VCaP (cell line): ENCODE results near the gene CTCFL.

Experiments used
- H3K27ac ChIP-seq: fragments of 450-650 bp; 2 replicates; pipeline ENCODE4 v1.5.1; 2017
- TF ChIP-seq, protein P1 (sequence below): fragments of 450-650 bp; conservative IDR thresholded peaks from 2 replicates; pipeline ENCODE4 v1.5.1; 2017; ENCODE audit warnings: mild to moderate bottlenecking, moderate library complexity

Gene CTCFL

DNA sequence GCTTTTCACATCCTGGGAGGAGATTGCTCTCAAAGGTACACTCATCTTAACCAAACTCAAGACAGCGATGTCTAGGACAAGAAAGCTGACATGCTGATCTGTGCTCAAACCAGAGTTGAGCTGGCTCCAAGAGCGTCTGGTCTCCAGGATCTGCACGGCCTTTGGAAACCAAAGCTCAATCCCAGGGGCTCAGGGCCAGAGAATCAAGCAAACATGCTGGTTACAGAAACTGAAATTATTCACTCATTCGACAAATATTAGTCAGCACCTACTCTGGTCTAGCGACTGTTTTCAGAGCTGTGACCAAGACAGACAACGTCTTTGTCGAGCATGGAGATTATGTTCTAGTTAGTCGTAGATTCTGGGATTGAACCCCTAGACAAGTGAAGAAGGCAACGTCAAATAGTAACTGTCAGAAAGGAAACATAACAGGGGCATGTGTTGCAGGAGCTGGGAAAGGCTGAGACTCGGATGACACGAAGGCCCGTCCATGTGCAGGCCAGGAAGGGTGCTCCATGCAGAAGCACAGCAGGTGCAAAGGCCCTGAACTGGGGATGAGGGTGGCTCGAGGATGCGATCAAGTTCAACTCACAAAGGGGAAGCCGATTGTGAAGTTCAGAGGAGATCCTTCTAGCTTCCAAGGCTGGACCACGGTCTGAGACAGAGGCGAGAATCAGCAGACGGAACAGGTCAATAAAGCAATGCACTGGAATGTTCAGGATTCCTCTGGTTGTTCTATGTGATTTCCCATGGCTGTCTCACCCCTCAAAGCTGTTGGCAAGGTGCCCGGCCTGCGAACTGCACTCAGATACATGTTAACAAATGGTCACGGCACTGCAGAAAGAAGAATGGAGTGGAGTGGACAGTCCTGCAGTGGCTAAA lies 23.5 kb upstream of the CTCFL start:
- TF ChIP-seq, protein P1, sequence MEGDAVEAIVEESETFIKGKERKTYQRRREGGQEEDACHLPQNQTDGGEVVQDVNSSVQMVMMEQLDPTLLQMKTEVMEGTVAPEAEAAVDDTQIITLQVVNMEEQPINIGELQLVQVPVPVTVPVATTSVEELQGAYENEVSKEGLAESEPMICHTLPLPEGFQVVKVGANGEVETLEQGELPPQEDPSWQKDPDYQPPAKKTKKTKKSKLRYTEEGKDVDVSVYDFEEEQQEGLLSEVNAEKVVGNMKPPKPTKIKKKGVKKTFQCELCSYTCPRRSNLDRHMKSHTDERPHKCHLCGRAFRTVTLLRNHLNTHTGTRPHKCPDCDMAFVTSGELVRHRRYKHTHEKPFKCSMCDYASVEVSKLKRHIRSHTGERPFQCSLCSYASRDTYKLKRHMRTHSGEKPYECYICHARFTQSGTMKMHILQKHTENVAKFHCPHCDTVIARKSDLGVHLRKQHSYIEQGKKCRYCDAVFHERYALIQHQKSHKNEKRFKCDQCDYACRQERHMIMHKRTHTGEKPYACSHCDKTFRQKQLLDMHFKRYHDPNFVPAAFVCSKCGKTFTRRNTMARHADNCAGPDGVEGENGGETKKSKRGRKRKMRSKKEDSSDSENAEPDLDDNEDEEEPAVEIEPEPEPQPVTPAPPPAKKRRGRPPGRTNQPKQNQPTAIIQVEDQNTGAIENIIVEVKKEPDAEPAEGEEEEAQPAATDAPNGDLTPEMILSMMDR: no peak
- no peak overlapping the region for H3K27ac ChIP-seq

DNA sequence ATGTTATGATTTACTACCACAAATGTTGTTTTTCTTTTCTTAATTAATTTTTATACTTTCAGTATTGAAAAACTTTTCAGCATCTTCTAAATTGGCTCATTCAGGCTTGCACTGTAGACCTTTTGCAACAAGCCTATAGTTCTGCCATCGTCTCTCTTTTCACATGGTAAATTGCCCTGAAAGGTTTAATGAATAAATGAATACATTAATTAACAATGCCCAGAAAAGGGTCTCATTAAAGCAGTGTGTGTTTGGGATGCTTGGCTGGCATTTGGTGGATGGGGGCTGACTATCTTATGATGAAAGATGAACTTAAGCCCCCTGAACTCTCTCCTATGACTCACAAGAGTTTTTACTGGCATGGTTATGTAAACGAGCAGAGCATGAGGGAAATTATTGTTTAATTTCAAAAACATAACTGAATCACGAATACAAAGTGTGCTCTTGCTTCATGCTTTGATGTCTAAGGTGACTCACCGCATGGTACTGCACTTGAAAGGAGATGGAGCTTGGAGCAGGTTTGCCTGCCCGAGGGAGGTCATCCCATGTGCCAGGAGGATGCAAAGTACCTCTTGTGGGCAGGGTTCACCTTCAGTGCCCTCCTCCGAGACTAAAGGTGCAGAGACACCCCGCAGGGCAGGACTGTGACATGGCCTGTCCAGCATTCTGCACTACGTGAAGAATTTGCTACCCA lies 22.2 kb upstream of the CTCFL start:
- H3K27ac ChIP-seq: no peak overlapping the region
- TF ChIP-seq, protein P1: no peak

DNA sequence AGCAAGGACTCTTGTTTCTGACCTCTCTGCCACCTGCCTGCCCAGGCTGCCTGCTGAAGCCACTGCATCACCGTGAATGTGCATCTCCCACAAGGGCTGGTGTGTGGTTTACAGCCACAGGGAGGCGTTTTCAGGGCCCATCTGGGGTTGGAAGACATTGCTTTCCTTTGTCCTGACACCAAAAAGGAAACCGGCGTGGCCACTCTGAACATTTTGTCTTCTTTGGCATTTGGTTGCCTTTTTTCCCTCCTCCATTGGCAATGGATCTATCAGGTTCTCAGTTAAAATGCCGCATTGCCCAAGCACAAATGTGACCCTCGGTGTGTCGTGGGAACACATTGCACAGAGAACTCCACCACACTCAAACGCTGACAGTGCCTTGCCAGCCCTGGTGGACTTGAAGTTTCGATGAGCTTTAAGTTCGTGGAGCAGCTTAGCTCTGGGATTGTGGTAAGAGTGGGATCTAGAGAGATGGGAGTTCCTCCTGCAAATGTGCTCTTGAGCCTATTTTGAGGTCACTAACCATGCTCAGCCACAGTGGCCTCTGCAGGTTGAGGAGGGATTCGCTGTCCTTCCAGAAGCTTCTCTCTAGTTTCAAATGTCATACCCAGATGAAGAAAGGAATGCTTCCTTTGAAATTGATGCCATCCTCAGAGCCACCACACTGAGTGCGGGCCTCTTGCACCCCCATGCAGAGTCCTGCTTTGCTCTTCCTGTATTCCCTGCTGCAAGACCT lies 21.2 kb upstream of the CTCFL start:
- no peak overlapping the region for H3K27ac ChIP-seq

DNA sequence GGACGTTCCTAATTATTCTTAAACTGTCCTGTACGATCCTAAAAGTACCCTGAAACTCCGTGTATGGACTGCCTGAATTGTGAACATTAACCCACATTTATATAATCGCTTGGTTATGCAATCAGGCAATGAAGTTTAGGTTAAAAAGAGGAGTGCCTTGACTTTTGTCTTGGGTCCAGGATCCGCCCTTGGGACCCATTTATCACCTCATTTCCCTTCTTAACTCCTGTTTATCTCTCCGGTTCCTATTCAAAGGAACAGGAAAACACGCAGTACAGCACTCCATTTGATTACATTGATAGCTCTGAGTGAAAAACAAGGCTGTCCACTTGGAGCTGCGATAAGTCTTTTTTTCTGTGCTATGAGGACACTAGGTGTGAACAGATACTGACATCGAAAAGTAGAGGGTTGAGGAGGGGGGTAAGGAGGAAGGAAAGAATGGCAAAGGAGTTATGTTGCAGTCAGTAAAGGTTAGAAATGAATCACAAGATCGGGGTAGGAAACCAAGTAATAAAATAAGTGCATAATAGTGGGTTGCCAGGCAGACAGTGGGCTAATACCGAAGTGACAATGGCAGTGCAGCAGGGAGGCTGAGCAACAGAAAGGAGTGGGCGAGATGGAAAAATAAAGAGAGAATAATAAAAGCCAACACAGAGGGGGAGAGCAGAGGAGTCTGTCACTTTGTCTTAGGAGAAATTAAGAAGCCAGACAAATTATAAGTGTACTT lies 20.1 kb upstream of the CTCFL start:
- H3K27ac ChIP-seq: no peak overlapping the region
- TF ChIP-seq, protein P1: no peak

More for the DNA sequence above, 21.2 kb upstream of the CTCFL start:
- TF ChIP-seq, protein P1: no peak

DNA sequence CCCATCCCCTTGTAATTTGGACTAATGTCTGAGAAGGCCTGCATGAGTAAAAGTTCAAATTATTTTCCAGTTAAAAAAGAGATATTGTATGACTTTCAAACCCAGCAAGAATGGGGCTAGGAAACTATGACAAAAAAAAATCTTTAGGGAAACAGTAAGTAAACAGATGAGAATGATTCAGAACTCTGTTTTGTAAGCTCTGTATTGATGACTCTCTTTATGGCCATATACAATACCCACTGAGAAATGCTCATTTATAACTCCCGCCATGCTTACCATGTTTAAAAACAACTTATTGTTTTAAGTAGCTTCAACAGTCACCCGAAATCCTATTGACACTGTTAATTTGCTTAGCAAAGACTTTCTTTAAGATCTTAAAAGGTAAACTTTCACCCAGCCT lies 18.8 kb upstream of the CTCFL start:
- TF ChIP-seq, protein P1: no peak
- H3K27ac ChIP-seq: no peak overlapping the region

DNA sequence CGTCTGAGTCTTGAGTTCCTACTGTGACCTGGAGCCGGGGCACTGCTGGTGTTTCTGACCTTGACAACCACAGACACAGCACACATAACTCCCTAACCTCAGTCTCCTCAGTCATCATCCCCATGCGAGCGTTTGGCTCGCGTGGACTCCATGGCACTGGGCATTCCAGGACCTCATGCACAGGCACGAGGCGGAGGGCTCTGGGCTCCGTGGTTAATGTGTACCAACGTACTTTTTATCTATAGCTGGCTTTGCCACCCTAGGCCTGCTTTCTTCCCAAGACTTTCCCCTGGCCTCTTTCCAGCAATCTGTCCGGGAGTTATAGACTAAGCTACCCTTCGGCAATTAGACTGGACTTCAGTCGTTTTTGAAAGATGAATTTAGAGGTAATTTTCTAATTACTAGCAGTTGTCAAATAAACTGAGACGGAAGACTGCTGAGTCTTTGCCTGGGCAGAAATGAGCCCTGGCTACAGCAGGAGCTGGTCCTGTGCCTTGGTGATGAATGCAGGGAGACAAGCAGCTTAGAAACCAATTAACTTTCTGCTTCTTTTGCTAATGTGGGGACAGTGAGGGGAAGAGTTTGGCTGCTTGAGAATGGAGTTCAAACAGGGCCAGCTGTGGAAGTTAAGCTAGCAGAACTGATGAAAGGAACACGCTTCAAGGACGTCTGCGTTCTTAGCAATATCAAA lies 16.1 kb upstream of the CTCFL start:
- H3K27ac ChIP-seq: no peak overlapping the region
- TF ChIP-seq, protein P1: no peak
